ENCODE results near the gene TMEM178B. TPM values are rescaled to one million over a fixed set of nuclear protein-coding genes. Genes with fewer than 3 reads are reported as not detected.

TMEM178B gene
- total RNA-seq, 1 experiment from 2014 or later = 0.39 TPM

DNA sequence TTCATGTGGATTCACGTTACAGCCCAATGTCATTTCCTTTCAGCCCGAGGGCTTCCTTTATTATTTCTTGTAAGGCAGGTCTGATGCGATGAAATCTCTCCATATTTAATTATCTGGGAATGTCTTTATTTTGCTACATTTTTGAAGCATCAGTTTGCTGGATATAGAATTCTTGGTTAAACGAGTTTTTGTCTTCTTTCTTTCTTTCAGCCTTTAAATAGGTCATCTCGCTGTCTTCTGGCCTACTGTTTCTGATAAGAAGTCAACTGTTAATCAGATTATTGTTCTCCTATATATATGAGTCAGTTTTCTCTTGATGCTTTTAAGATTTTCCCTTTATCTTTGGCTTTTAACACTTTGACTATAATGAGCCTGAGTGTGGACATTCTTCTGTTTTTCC lies 184.7 kb downstream of the TMEM178B start:
- ATAC-seq (no peak), DNase-seq (ENCODE audit: low read depth, low spot score) (no peak)
- no peak overlapping the region for H3K4me3 ChIP-seq (ENCODE audit: low read depth in 2 of 2, low read length in 2 of 2)
- H3K27ac ChIP-seq (ENCODE audit: low read length) = no peak overlapping the region
- no peak for TF ChIP-seq SIN3A (IDR thresholded peaks at IDR 0.05; ENCODE audit: borderline replicate concordance, insufficient read depth, low read depth, low read length)
- no TSS peak for BruUV-seq (replicated peaks)
- H3K27me3 ChIP-seq (ENCODE audit: control insufficient read depth, insufficient read depth, low read length) = no peaks in the 10 kb centered on the region
- ChIA-PET CTCF (no interaction called here), POLR2A (no interaction called here)
- intact Hi-C loops (cut with micrococcal nuclease; ENCODE audit: unreplicated experiment) (no loop called here), in situ Hi-C loops (cut with HindIII; ENCODE audit: low pct_unique_long_range_greater_than_20kb, low sequenced_read_pairs) (no loop called here)
- H3K4me1 ChIP-seq (ENCODE audit: control insufficient read depth, insufficient read depth, low read length) = no peaks in the 10 kb centered on the region
- no peaks in the 10 kb centered on the region; the same call in 1 of the 2 replicates for H3K9me3 ChIP-seq (ENCODE audit: control insufficient read depth, insufficient read depth, low read depth, low read length)
- H3K36me3 ChIP-seq (ENCODE audit: control insufficient read depth, insufficient read depth, low read length) = no peaks in the 10 kb centered on the region

DNA sequence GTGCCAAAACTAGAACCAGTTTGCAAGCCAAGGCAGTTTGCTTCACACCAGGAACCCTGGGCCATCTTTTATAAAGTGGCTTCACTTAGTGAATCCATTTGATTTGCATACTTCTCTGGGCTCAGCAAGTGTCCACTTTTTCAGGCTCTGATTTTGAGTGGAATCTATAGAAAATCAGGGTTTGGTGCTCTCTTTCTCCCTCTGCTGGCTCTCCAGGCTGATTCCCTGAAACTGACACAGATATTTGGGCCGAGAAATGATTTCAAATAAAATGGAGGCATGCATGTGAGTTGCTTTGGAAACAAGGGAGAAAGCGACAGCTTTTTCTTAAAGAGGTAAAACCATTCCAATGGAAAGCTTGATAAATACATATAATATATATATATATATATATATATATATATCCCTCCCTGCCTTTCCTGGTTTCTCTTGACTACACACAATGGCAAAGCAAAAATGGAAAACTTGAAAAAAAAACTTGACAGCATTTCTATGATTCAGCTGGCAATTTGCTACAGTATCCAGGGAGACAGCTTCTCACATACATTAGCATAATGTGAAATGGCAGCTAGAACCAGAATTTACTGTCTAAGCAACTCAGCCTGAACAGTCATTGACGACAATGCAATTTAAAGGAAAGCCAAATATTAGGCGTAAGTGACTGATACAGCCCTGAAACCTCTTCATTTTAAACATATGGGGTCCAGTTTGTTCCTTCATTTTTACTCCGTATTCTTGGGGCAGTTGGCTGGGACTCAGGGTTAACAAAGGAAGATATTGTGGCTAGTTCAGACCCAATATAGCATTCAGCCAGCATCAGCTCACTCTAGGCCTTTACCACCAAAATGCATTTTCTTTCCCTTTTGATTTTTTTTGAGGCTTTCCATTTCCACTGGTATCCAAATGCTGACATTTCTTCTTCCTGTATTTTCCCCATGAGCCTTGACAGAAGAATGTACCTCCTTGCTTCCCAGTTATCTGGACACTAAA lies 188.5 kb downstream of the TMEM178B start:
- Histone ChIP-seq H3K27ac (ENCODE audit: low read length) (no peak overlapping the region), H3K36me3 (ENCODE audit: control insufficient read depth, insufficient read depth, low read length) (no peaks in the 10 kb centered on the region), H3K4me3 (ENCODE audit: low read depth in 2 of 2, low read length in 2 of 2) (no peak overlapping the region), H3K27me3 (ENCODE audit: control insufficient read depth, insufficient read depth, low read length) (no peaks in the 10 kb centered on the region; the same call in 1 of the 2 replicates), H3K4me1 (ENCODE audit: control insufficient read depth, insufficient read depth, low read length) (no peaks in the 10 kb centered on the region), H3K9me3 (ENCODE audit: control insufficient read depth, insufficient read depth, low read depth, low read length) (no peaks in the 10 kb centered on the region; the same call in 1 of the 2 replicates)
- in situ Hi-C loops (cut with HindIII; ENCODE audit: low pct_unique_long_range_greater_than_20kb, low sequenced_read_pairs) (no loop called here), intact Hi-C loops (cut with micrococcal nuclease; ENCODE audit: unreplicated experiment) (no loop called here)
- ATAC-seq (no peak), DNase-seq (ENCODE audit: low read depth, low spot score) (no peak)
- no peak for TF ChIP-seq TCF7L2 (IDR thresholded peaks at IDR 0.05; ENCODE audit: low read depth, low read length)
- TF ChIP-seq, protein P1, sequence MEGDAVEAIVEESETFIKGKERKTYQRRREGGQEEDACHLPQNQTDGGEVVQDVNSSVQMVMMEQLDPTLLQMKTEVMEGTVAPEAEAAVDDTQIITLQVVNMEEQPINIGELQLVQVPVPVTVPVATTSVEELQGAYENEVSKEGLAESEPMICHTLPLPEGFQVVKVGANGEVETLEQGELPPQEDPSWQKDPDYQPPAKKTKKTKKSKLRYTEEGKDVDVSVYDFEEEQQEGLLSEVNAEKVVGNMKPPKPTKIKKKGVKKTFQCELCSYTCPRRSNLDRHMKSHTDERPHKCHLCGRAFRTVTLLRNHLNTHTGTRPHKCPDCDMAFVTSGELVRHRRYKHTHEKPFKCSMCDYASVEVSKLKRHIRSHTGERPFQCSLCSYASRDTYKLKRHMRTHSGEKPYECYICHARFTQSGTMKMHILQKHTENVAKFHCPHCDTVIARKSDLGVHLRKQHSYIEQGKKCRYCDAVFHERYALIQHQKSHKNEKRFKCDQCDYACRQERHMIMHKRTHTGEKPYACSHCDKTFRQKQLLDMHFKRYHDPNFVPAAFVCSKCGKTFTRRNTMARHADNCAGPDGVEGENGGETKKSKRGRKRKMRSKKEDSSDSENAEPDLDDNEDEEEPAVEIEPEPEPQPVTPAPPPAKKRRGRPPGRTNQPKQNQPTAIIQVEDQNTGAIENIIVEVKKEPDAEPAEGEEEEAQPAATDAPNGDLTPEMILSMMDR (IDR thresholded peaks at IDR 0.05) = peak; percentile 18; the same call in 1 of the 2 replicates
- no TSS peak for BruUV-seq (replicated peaks)
- CTCF ChIA-PET = no interaction called here
- POLR2A ChIA-PET = no interaction called here

DNA sequence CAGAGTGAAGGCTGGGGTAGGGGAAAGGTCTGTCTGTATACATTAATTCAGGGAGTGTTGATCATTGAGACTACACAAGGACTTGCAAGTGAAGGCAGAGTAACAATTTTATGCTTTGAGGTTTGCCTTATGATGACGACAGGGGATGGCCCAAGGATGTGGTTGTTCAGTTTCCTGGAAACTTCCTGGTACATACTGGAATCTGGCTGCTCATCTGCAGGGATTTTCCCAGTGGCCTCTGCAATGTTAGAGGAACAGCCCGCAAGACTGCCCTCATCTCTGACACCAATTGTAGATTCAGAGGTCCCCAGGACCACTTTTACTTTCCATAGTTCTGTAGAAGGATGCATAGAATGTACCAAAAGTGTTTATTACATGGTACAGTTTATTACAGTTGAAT lies 189.6 kb downstream of the TMEM178B start:
- H3K4me3 ChIP-seq (ENCODE audit: low read depth in 2 of 2, low read length in 2 of 2) = no peak overlapping the region
- in situ Hi-C loops (cut with HindIII; ENCODE audit: low pct_unique_long_range_greater_than_20kb, low sequenced_read_pairs) = no loop called here
- no peaks in the 10 kb centered on the region; the same call in 1 of the 2 replicates for H3K9me3 ChIP-seq (ENCODE audit: control insufficient read depth, insufficient read depth, low read depth, low read length)
- H3K4me1 ChIP-seq (ENCODE audit: control insufficient read depth, insufficient read depth, low read length) = no peaks in the 10 kb centered on the region
- DNase-seq (ENCODE audit: low read depth, low spot score) (no peak), ATAC-seq (no peak)
- H3K27me3 ChIP-seq (ENCODE audit: control insufficient read depth, insufficient read depth, low read length) = no peaks in the 10 kb centered on the region; the same call in 1 of the 2 replicates
- H3K27ac ChIP-seq (ENCODE audit: low read length) = no peak overlapping the region
- ChIA-PET CTCF (no interaction called here), POLR2A (no interaction called here)
- no peak for TF ChIP-seq TCF7L2 (IDR thresholded peaks at IDR 0.05; ENCODE audit: low read depth, low read length)
- TF ChIP-seq, protein P1 (IDR thresholded peaks at IDR 0.05) = no peak
- TF ChIP-seq SIN3A (IDR thresholded peaks at IDR 0.05; ENCODE audit: borderline replicate concordance, insufficient read depth, low read depth, low read length) = no peak
- no peak for TF ChIP-seq POLR2AphosphoS5 (IDR thresholded peaks at IDR 0.05; ENCODE audit: low read depth, low read length)
- TF ChIP-seq, protein P2, sequence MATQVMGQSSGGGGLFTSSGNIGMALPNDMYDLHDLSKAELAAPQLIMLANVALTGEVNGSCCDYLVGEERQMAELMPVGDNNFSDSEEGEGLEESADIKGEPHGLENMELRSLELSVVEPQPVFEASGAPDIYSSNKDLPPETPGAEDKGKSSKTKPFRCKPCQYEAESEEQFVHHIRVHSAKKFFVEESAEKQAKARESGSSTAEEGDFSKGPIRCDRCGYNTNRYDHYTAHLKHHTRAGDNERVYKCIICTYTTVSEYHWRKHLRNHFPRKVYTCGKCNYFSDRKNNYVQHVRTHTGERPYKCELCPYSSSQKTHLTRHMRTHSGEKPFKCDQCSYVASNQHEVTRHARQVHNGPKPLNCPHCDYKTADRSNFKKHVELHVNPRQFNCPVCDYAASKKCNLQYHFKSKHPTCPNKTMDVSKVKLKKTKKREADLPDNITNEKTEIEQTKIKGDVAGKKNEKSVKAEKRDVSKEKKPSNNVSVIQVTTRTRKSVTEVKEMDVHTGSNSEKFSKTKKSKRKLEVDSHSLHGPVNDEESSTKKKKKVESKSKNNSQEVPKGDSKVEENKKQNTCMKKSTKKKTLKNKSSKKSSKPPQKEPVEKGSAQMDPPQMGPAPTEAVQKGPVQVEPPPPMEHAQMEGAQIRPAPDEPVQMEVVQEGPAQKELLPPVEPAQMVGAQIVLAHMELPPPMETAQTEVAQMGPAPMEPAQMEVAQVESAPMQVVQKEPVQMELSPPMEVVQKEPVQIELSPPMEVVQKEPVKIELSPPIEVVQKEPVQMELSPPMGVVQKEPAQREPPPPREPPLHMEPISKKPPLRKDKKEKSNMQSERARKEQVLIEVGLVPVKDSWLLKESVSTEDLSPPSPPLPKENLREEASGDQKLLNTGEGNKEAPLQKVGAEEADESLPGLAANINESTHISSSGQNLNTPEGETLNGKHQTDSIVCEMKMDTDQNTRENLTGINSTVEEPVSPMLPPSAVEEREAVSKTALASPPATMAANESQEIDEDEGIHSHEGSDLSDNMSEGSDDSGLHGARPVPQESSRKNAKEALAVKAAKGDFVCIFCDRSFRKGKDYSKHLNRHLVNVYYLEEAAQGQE (IDR thresholded peaks at IDR 0.05; ENCODE audit: insufficient read depth in 1 of 2, low read depth in 2 of 2, low read length in 1 of 2) = no peak
- no TSS peak for BruUV-seq (replicated peaks)
- intact Hi-C loops (cut with micrococcal nuclease; ENCODE audit: unreplicated experiment) = no loop called here
- no peaks in the 10 kb centered on the region for H3K36me3 ChIP-seq (ENCODE audit: control insufficient read depth, insufficient read depth, low read length)

Data from Panc1 (cell line).